ENCODE results near the gene TTI1. TPM values are rescaled to one million over a fixed set of nuclear protein-coding genes. Genes with fewer than 3 reads are reported as not detected.

Gene TTI1
- total RNA-seq, 1 donor from 2014 or later, result 52.1 TPM

DNA sequence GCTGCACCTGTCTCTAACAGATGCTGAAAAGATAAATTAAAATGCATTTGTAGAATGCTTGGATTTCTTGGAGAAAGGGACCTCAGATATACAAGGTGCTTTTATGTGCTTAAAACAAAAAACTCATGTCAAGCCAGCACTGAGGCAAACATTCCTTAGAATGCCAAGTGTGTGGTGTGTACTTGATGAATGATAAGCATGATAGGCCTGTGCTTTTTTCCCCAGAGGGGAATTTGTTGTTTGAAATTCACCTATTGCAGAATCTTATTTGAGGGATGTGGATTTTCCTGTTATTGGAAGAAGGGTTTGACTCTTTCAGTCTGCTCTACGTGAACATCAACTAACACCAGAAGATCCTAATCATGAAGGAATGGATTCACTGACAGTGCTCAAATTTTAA, 28.8 kb downstream of the TTI1 start:
- Mint-ChIP-seq H3K27ac (no peak overlapping the region), H3K27me3 (ENCODE audit: insufficient read depth, low read depth) (peaks cover 2% of the 10 kb centered on the region), H3K9me3 (no peaks in the 10 kb centered on the region), H3K36me3 (peaks cover 27% of the 10 kb centered on the region), H3K4me1 (peaks cover 11% of the 10 kb centered on the region), H3K4me3 (no peak overlapping the region)
- Histone ChIP-seq H3K36me3 (no peaks in the 10 kb centered on the region), H4K20me1 (ENCODE audit: low read depth) (peaks cover 29% of the 10 kb centered on the region), H3K4me3 (no peak overlapping the region), H2AFZ (replicated peaks) (no peak overlapping the region), H3K4me2 (no peak overlapping the region), H3K27me3 (no peaks in the 10 kb centered on the region), H3K79me2 (ENCODE audit: low read depth) (peaks cover 25% of the 10 kb centered on the region), H3K27ac (no peak overlapping the region), H3F3A (ENCODE audit: low read depth) (no peaks in the 10 kb centered on the region), H3K9ac (peak overlapping the region; percentile 13), H3K9me3 (ENCODE audit: low read depth) (no peaks in the 10 kb centered on the region), H3K4me1 (no peaks in the 10 kb centered on the region)
- TF ChIP-seq EZH2phosphoT487 (IDR thresholded peaks at IDR 0.05) (no peak), EZH2 (IDR thresholded peaks at IDR 0.05) (no peak)
- TF ChIP-seq, protein P1, sequence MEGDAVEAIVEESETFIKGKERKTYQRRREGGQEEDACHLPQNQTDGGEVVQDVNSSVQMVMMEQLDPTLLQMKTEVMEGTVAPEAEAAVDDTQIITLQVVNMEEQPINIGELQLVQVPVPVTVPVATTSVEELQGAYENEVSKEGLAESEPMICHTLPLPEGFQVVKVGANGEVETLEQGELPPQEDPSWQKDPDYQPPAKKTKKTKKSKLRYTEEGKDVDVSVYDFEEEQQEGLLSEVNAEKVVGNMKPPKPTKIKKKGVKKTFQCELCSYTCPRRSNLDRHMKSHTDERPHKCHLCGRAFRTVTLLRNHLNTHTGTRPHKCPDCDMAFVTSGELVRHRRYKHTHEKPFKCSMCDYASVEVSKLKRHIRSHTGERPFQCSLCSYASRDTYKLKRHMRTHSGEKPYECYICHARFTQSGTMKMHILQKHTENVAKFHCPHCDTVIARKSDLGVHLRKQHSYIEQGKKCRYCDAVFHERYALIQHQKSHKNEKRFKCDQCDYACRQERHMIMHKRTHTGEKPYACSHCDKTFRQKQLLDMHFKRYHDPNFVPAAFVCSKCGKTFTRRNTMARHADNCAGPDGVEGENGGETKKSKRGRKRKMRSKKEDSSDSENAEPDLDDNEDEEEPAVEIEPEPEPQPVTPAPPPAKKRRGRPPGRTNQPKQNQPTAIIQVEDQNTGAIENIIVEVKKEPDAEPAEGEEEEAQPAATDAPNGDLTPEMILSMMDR (IDR thresholded peaks at IDR 0.05), result no peak
- DNase-seq (ENCODE audit: low spot score), result no peak

DNA sequence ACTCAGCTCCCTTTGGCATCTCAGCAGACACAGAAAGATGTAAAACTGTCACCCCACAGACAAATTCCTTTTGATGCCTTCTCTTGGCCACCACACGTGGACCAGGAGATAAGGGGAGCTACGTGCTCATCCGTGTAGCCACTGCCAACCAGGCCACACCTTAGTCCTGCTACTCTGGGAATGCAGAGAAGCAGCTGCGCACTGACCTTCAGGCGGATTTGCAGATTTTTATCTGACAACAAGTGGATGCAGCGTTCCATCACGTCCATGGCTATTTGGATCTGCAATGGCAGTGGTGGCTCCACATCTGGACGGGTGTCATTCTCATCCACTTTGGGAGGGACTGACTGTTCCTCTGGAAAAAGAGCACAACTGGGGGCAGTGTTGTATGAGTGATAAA, 30.8 kb downstream of the TTI1 start:
- peaks cover 13% of the 10 kb centered on the region for H3K4me1 Mint-ChIP-seq
- H3K4me2 ChIP-seq, result no peak overlapping the region
- H3K27ac Mint-ChIP-seq, result no peak overlapping the region

DNA sequence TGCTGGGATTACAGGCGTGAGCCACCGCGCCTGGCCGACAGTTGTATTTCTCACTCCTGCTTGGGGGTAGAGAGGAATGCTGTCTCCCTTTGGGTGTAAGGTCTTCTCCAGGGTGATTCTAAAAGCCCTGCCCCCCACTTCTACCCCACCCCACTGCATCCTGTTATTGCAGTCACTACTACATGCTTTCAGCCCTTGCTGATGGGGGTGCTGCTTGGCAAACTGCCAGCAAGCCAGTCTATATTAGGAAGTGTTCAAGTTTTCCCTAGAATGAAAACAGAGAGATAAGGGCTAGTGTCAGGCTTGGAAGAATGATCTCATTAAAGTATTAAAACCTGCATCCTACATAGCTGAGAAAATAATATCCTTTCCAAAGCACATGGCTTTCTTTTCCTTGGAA, 31.3 kb downstream of the TTI1 start:
- TF ChIP-seq EZH2 (IDR thresholded peaks at IDR 0.05) (no peak), EZH2phosphoT487 (IDR thresholded peaks at IDR 0.05) (no peak)
- TF ChIP-seq, protein P1 (IDR thresholded peaks at IDR 0.05), result no peak
- Mint-ChIP-seq H3K4me1 (peaks cover 13% of the 10 kb centered on the region), H3K36me3 (peaks cover 29% of the 10 kb centered on the region), H3K27me3 (ENCODE audit: insufficient read depth, low read depth) (peaks cover 2% of the 10 kb centered on the region), H3K4me3 (no peak overlapping the region), H3K9me3 (no peaks in the 10 kb centered on the region), H3K27ac (no peak overlapping the region)
- Histone ChIP-seq H3K27ac (no peak overlapping the region), H3K36me3 (peaks cover 5% of the 10 kb centered on the region), H3K4me3 (no peak overlapping the region), H3K4me1 (no peaks in the 10 kb centered on the region), H3K4me2 (no peak overlapping the region), H3K9me3 (ENCODE audit: low read depth) (no peaks in the 10 kb centered on the region), H3K9ac (no peak overlapping the region), H2AFZ (replicated peaks) (no peak overlapping the region), H3F3A (ENCODE audit: low read depth) (no peaks in the 10 kb centered on the region), H4K20me1 (ENCODE audit: low read depth) (peaks cover 18% of the 10 kb centered on the region), H3K79me2 (ENCODE audit: low read depth) (peaks cover 4% of the 10 kb centered on the region), H3K27me3 (no peaks in the 10 kb centered on the region)
- DNase-seq (ENCODE audit: low spot score), result no peak

More for the DNA sequence above, 30.8 kb downstream of the TTI1 start:
- TF ChIP-seq, protein P1 (IDR thresholded peaks at IDR 0.05), result no peak
- TF ChIP-seq EZH2phosphoT487 (IDR thresholded peaks at IDR 0.05) (no peak), EZH2 (IDR thresholded peaks at IDR 0.05) (no peak)
- H3K4me3 Mint-ChIP-seq, result no peak overlapping the region
- Histone ChIP-seq H3K27me3 (no peaks in the 10 kb centered on the region), H3K4me1 (no peaks in the 10 kb centered on the region), H3K4me3 (no peak overlapping the region), H3K36me3 (peaks cover 4% of the 10 kb centered on the region), H3K9me3 (ENCODE audit: low read depth) (no peaks in the 10 kb centered on the region), H2AFZ (replicated peaks) (no peak overlapping the region), H3K9ac (no peak overlapping the region), H3K79me2 (ENCODE audit: low read depth) (peaks cover 8% of the 10 kb centered on the region), H4K20me1 (ENCODE audit: low read depth) (peaks cover 23% of the 10 kb centered on the region), H3K27ac (no peak overlapping the region), H3F3A (ENCODE audit: low read depth) (no peaks in the 10 kb centered on the region)
- no peaks in the 10 kb centered on the region for H3K9me3 Mint-ChIP-seq
- H3K36me3 Mint-ChIP-seq, result peaks cover 29% of the 10 kb centered on the region
- H3K27me3 Mint-ChIP-seq (ENCODE audit: insufficient read depth, low read depth), result peaks cover 2% of the 10 kb centered on the region
- no peak for DNase-seq (ENCODE audit: low spot score)

Measured in neural progenitor cell (in vitro differentiated cells).